ENCODE results near the gene B3GALT5.

Gene B3GALT5

GRCh38 chr21:39632796-39633442, 20.2 kb downstream of the B3GALT5 start:
- DNase-seq (ENCODE audit: low read depth), result no peak
- TF ChIP-seq CTCF (IDR thresholded peaks at IDR 0.05; ENCODE audit: low read depth, low read length, missing control alignments), result no peak
- no peak overlapping the region for H3K4me3 ChIP-seq (ENCODE audit: low read depth, low read length)

- no peak overlapping the region for H3K4me3 ChIP-seq (ENCODE audit: low read depth, low read length)
- DNase-seq (ENCODE audit: low read depth), result no peak
- TF ChIP-seq CTCF (IDR thresholded peaks at IDR 0.05; ENCODE audit: low read depth, low read length, missing control alignments), result no peak
These were observed 21.0 kb downstream of the B3GALT5 start for GRCh38 chr21:39633770-39634181.

GRCh38 chr21:39634507-39634906, 21.8 kb downstream of the B3GALT5 start:
- H3K4me3 ChIP-seq (ENCODE audit: low read depth, low read length), result no peak overlapping the region
- DNase-seq (ENCODE audit: low read depth), result no peak
- no peak for TF ChIP-seq CTCF (IDR thresholded peaks at IDR 0.05; ENCODE audit: low read depth, low read length, missing control alignments)

DNA sequence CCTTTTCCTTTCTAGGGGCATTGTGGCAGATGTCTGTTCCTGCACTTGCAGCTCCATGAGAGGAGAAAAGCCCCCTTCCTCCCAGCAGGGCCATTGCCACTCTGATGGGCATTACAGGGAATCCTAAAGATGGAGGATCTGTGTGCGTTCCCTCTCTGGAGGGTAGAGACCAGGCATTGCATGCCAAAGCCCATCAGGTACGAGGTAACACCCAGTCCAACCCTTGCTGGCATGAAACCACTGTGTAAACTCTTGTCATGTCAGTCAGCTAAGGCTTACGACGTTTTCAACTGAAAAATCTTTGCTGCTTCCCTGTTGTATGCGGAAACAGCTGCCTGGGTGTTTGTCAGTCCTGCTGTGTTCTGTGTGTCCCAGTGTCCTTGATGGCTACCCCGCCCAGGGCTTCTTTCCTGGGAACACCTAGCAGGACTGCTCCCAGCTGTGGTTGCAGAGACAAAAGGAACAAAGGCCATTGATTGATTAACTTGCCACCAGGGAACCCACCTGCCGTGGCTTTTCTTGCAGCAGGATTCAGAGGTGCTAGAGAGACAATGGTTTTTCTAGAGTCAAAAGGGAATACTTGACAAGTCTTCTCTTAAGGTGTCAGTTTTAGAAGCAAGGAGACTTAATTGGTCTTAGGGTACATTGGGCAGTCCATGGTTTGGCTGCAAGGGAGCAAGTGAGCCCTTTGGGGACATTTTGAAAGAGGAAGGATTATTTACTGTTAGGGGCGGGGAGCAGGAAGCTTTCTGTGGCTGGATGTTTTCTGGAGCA, 24.6 kb downstream of the B3GALT5 start:
- DNase-seq (ENCODE audit: low read depth), result no peak
- no peak overlapping the region for H3K4me3 ChIP-seq (ENCODE audit: low read depth, low read length)
- no peak for TF ChIP-seq CTCF (IDR thresholded peaks at IDR 0.05; ENCODE audit: low read depth, low read length, missing control alignments)

GRCh38 chr21:39637971-39638240, 25.2 kb downstream of the B3GALT5 start:
- H3K4me3 ChIP-seq (ENCODE audit: low read depth, low read length), result no peak overlapping the region
- DNase-seq (ENCODE audit: low read depth), result no peak
- TF ChIP-seq CTCF (IDR thresholded peaks at IDR 0.05; ENCODE audit: low read depth, low read length, missing control alignments), result no peak

GRCh38 chr21:39638281-39638680, 25.5 kb downstream of the B3GALT5 start:
- no peak for TF ChIP-seq CTCF (IDR thresholded peaks at IDR 0.05; ENCODE audit: low read depth, low read length, missing control alignments)
- no peak for DNase-seq (ENCODE audit: low read depth)
- no peak overlapping the region for H3K4me3 ChIP-seq (ENCODE audit: low read depth, low read length)

GRCh38 chr21:39640754-39641153, 28.0 kb downstream of the B3GALT5 start:
- TF ChIP-seq CTCF (IDR thresholded peaks at IDR 0.05; ENCODE audit: low read depth, low read length, missing control alignments), result no peak
- DNase-seq (ENCODE audit: low read depth), result no peak
- no peak overlapping the region for H3K4me3 ChIP-seq (ENCODE audit: low read depth, low read length)
